Measurements from ENCODE around the gene TM7SF3.
"Not testable (repeated sequence)": the region's sequence is repeated elsewhere in the genome, so short reads cannot be mapped to it uniquely, and the experiment has no call there.

TM7SF3 gene

GRCh38 chr12:26970136-26970535, 44.0 kb downstream of the TM7SF3 start:
- TF ChIP-seq, protein P1, sequence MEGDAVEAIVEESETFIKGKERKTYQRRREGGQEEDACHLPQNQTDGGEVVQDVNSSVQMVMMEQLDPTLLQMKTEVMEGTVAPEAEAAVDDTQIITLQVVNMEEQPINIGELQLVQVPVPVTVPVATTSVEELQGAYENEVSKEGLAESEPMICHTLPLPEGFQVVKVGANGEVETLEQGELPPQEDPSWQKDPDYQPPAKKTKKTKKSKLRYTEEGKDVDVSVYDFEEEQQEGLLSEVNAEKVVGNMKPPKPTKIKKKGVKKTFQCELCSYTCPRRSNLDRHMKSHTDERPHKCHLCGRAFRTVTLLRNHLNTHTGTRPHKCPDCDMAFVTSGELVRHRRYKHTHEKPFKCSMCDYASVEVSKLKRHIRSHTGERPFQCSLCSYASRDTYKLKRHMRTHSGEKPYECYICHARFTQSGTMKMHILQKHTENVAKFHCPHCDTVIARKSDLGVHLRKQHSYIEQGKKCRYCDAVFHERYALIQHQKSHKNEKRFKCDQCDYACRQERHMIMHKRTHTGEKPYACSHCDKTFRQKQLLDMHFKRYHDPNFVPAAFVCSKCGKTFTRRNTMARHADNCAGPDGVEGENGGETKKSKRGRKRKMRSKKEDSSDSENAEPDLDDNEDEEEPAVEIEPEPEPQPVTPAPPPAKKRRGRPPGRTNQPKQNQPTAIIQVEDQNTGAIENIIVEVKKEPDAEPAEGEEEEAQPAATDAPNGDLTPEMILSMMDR (IDR thresholded peaks at IDR 0.05; ENCODE audit: low read depth, low read length), result no peak
- peaks cover 16% of the 10 kb centered on the region for H3K36me3 ChIP-seq
- no peak overlapping the region for H3K4me3 ChIP-seq (ENCODE audit: low read depth, low read length)
- no peaks in the 10 kb centered on the region for H3K9me3 ChIP-seq (ENCODE audit: severe bottlenecking)
- H3K27me3 ChIP-seq (ENCODE audit: insufficient read depth, low read depth, severe bottlenecking), result no peaks in the 10 kb centered on the region
- no peak for DNase-seq
- H3K27ac ChIP-seq, result no peak overlapping the region

DNA sequence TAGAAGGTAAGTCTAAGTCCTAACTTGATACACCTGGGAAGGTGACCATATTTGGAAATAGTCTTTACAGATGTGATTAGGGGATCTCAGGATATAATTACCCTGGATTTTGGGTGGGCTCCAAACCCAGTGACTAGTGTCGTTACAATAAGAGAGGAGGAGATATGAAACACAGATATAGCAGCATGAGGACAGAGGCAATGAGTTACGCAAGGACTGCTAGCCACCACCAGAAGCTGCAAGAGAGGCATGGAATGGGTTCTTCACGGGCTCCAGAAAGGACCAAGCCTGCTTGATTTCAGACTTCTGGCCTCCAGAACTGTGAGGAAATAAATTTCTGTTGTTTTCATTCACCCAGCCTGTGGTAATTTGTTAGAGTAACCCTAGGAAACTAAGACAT, 47.3 kb downstream of the TM7SF3 start:
- no peaks in the 10 kb centered on the region for H3K27me3 ChIP-seq (ENCODE audit: insufficient read depth, low read depth, severe bottlenecking)
- no peak overlapping the region for H3K4me3 ChIP-seq (ENCODE audit: low read depth, low read length)
- H3K27ac ChIP-seq, result no peak overlapping the region
- peaks cover 30% of the 10 kb centered on the region for H3K36me3 ChIP-seq
- no peaks in the 10 kb centered on the region for H3K9me3 ChIP-seq (ENCODE audit: severe bottlenecking)
- TF ChIP-seq, protein P1 (IDR thresholded peaks at IDR 0.05; ENCODE audit: low read depth, low read length), result no peak
- DNase-seq, result no peak

DNA sequence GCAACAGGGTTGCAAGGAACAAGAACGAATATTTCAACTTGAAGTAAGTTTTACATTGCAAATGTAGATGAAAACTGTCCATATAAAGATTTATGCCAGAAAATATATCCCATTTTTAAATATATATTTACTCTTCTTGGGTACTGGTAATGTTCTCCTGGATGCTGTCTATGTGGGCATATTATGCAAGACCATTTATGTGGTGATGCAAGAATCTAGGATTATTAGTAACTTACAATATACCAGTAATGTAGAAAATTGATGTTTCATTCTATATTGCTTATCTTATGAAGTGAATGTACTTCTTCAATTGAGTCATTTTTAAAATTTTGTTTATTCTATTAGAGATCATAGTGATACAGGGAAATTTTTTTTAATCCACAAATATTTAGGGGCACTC, 50.8 kb downstream of the TM7SF3 start:
- no peak for DNase-seq
- Histone ChIP-seq H3K4me3 (ENCODE audit: low read depth, low read length) (no peak overlapping the region), H3K27me3 (ENCODE audit: insufficient read depth, low read depth, severe bottlenecking) (no peaks in the 10 kb centered on the region), H3K9me3 (ENCODE audit: severe bottlenecking) (no peaks in the 10 kb centered on the region), H3K36me3 (peaks cover 27% of the 10 kb centered on the region), H3K27ac (no peak overlapping the region)
- TF ChIP-seq, protein P1 (IDR thresholded peaks at IDR 0.05; ENCODE audit: low read depth, low read length), result no peak

GRCh38 chr12:26961803-26962202, 52.4 kb downstream of the TM7SF3 start:
- DNase-seq, result no peak
- H3K4me3 ChIP-seq (ENCODE audit: low read depth, low read length), result no peak overlapping the region
- no peaks in the 10 kb centered on the region for H3K9me3 ChIP-seq (ENCODE audit: severe bottlenecking)
- TF ChIP-seq, protein P1 (IDR thresholded peaks at IDR 0.05; ENCODE audit: low read depth, low read length), result no peak
- H3K27ac ChIP-seq, result no peak overlapping the region
- peaks cover 39% of the 10 kb centered on the region for H3K36me3 ChIP-seq
- H3K27me3 ChIP-seq (ENCODE audit: insufficient read depth, low read depth, severe bottlenecking), result no peaks in the 10 kb centered on the region

DNA sequence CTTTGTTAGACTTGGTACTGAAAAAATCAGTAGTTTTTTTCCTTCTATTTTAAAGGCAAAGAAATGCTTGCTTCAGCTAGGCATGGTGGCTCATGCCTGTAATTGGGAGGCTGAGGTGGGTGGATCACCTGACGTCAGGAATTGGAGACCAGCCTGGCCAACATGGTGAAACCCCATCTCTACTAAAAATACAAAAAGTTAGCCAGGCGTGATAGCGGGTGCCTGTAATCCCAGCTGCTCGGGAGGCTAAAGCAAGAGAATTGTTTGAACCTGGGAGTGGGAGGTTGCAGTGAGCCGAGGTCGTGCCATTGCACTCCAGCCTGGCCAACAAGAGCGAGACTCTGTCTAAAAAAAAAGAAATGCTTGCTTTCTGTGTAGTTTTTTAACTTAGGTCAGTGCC, 52.8 kb downstream of the TM7SF3 start:
- not testable (repeated sequence) for H3K27me3 ChIP-seq (ENCODE audit: insufficient read depth, low read depth, severe bottlenecking); DNase-seq; H3K4me3 ChIP-seq (ENCODE audit: low read depth, low read length); H3K9me3 ChIP-seq (ENCODE audit: severe bottlenecking); H3K27ac ChIP-seq
- H3K36me3 ChIP-seq, result peaks cover 40% of the 10 kb centered on the region

DNA sequence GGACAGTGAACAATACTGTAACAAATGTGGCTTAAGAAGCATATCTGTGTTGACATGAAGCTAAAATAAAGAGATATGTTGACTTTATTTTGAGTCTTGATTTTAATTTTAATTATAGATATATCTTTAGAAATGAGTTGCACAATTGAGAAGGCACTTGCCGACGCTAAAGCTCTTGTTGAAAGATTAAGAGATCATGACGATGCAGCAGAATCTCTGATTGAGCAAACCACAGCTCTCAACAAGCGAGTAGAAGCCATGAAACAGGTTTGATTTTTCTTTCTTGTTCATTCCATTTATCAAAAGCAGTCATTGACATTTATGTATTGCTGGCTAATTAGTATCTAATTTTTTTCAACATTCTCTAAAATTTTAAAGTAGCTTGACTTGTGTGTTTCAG, 60.2 kb downstream of the TM7SF3 start:
- H3K27me3 ChIP-seq (ENCODE audit: insufficient read depth, low read depth, severe bottlenecking), result no peaks in the 10 kb centered on the region
- no peak overlapping the region for H3K27ac ChIP-seq
- no peak for DNase-seq
- no peak overlapping the region for H3K4me3 ChIP-seq (ENCODE audit: low read depth, low read length)
- peaks cover 22% of the 10 kb centered on the region for H3K36me3 ChIP-seq
- H3K9me3 ChIP-seq (ENCODE audit: severe bottlenecking), result no peaks in the 10 kb centered on the region
- TF ChIP-seq, protein P1 (IDR thresholded peaks at IDR 0.05; ENCODE audit: low read depth, low read length), result no peak

All from WERI-Rb-1 (cell line).